ENCODE data around the gene DNAJC17. TPM values are rescaled to one million over a fixed set of nuclear protein-coding genes. Genes with fewer than 3 reads are reported as not detected.

The DNAJC17 gene, protein sequence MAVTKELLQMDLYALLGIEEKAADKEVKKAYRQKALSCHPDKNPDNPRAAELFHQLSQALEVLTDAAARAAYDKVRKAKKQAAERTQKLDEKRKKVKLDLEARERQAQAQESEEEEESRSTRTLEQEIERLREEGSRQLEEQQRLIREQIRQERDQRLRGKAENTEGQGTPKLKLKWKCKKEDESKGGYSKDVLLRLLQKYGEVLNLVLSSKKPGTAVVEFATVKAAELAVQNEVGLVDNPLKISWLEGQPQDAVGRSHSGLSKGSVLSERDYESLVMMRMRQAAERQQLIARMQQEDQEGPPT
- total RNA-seq = 18.8 and 24.3 TPM in 2 replicates

DNA sequence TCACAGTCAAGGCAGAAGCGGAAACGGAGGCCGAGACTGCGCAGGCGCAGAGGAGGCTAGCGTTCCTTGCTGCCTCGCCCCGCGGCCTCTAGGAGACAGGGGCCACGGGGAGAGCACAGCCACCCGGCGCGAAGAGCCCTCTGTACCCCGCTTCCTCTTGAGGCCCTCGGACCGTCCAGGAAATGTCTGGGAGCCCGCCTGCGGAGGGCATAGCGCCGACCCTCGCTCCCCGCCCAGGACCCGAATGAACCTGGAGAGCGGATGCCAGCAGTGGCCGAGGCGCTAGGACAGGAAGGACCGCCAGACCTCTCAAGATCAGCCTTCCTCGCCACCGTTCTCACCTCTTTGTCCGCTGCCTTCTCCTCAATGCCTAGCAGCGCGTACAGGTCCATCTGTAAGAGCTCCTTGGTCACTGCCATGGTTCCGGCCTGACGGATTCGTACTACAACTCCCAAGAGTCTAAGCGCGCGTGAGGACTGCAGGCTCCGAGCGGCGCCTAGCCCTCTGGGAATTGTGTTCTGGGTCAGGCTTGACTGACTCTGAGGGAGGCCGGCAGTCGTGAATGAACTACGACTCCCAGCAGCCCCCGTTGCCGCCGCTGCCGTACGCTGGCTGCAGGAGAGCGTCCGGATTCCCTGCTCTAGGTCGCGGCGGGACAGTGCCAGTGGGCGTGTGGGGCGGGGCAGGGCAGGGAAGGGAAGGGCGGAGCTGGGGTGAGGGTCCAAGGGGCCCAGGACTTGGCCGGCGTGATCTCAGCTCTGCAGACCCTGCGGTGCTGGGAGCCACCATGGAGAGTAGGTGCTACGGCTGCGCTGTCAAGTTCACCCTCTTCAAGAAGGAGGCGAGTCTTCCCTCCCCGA lies at the start of gene DNAJC17, which contains the start of gene ZFYVE19:
Gene DNAJC17 (minus strand): TSS at position 446 of the 860 bp plus-strand sequence. CDS start 27 bp downstream, at position 419.
Gene ZFYVE19 (plus strand): TSS at position 62 of the 860 bp plus-strand sequence. CDS start 501 bp downstream, at position 563.

DNA sequence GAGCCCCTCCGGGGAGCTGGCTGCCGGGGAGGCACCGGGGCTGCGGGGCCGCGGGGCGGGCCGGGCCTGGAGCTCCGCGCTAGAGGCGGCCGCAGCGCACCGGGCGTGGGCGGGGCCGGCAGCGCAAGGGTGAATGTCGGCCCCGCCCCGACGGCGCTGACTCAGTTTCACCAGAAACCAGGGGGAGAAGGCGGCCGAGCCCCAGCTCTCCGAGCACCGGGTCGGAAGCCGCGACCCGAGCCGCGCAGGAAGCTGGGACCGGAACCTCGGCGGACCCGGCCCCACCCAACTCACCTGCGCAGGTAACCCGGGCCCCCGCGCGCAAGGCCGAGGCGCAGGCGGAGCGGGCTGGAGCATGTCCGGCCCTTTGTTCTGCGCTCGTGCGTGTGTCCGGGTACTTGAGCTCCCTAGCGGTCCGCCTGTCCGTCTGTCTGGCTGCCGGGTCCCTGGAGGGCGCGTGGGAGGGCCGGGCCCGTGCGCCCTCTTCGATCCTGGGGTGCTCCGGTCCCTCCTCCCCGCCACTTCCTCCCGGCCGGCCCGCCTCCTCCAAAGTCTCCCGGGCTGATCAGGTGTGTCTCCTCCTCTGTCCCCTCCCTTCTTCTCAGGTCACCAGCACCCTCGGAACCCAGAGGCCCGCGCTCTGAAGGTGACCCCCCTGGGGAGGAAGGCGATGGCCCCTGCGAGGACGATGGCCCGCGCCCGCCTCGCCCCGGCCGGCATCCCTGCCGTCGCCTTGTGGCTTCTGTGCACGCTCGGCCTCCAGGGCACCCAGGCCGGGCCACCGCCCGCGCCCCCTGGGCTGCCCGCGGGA lies 36.8 kb upstream of the DNAJC17 start, which contains the start of gene SPINT1:
Gene SPINT1 (plus strand): TSS at position 164 of the 811 bp plus-strand sequence. CDS start 507 bp downstream, at position 671.

DNA sequence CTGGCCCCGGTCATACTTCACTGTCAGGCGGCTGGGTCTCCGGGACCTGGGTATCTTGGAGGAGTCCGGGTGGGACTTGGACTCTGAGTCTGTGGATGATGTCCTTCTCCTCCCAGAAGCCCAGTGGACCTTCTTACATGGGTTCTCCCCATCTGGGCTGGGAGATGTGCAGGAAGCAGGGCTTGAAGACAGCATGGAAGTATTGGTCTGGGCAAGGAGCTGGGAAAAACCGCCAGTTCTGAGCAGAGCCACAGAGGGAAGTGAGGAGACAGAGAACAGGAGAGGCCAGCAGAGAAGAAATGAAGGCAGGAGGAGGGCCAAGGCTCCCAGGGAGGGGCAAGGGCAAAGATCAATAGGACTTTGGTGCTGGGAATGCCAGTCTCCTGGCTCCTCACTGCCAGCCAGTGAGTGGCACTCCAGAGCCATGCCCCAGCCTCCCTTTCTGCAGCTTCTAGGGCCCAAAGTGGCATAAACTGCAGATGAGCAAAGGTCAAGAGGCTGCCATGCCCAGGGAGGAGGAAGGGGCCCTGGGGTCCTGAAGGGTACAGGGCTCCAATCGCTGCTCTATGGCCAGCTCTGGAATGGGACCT lies 21.3 kb upstream of the DNAJC17 start, which contains the start of gene PPP1R14D:
Gene PPP1R14D (minus strand): TSS at position 262 of the 590 bp plus-strand sequence. CDS start 67 bp downstream, at position 195.

DNA sequence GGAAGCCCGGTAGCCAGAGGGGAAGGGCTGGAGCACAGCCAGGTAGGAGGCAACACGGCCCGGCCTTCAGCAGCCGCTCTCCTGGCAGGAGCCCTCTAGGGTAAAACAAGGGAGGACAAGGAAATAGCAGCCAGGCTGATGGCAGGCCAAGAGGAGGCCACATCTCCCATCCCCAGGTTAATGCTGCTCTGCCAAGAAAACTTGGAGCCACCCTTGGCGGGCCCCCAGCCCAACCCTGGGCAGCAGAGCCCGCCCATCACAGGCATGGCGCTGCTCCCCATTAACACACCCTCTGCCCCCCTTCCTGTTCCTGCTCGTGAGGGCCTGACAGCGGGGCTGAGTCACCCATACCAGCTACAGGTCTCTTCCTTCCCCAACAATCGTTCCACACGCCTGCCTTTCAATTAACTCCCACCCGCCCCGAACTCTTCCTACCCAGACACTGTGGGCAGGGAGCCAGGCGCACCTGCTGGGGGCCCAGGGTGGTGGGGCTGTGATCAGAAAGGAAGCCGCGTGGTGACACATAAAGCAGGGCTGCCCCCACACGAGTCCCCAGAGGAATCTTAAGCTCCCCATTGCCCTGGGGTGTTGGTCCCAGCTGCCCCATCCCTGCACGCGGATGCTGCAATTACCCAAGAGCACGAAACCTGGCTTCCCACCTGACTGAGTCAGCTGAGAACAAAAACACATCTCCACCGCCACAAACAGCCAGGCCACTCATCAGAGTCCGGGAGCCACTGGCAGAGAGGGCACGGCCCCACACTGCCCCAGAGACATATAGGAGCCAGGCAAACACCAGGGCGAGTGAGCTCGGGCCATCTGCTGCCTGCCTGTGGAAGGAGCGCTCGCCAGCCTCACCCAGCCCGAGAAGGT lies 37.8 kb downstream of the DNAJC17 start, which contains the start of gene C15orf62:
Gene C15orf62 (plus strand): TSS at position 707 of the 873 bp plus-strand sequence. CDS start 516 bp downstream, outside the sequence.

DNA sequence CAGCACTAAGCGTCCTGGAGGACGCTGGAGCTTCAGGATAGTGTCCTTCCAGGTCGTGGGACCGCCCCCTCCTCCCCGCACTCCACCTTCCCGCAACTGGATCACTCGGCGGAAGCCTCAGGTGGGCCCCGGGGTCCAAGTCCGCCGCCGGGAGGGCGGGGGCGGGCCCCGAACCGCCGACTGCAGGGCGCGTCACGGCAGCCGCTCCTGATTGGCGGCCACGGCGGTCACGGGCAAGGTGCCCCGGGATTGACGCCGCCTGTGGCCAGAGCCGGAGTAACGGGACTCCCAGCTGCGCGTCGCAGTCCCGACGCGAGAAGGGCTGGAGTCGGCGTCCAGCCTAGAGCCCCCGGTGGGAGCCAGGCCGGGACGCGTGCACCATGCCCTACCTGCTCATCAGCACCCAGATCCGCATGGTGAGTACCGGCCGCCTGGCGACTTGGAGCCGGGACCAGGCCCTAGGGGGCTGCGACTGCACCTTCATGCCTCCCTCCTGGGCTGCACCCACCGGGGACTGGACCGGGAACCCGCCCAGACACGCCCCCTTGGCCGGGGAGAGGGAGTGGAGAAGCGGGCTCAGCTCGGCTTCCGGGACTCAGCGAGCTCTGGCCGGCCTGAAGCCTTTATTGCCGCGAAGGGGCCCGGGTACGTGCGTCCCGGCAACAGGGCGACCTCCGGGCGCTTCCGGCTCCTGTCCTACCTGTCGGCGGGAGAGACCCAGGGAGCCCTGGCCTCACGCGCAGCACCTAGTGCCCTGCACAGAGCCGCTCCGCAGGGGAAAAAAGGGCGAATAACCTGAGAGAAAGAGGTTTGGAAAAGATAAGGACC lies 43.3 kb downstream of the DNAJC17 start, which contains the start of gene GCHFR:
Gene GCHFR (plus strand): TSS at position 268 of the 828 bp plus-strand sequence. CDS start 113 bp downstream, at position 381.

DNA sequence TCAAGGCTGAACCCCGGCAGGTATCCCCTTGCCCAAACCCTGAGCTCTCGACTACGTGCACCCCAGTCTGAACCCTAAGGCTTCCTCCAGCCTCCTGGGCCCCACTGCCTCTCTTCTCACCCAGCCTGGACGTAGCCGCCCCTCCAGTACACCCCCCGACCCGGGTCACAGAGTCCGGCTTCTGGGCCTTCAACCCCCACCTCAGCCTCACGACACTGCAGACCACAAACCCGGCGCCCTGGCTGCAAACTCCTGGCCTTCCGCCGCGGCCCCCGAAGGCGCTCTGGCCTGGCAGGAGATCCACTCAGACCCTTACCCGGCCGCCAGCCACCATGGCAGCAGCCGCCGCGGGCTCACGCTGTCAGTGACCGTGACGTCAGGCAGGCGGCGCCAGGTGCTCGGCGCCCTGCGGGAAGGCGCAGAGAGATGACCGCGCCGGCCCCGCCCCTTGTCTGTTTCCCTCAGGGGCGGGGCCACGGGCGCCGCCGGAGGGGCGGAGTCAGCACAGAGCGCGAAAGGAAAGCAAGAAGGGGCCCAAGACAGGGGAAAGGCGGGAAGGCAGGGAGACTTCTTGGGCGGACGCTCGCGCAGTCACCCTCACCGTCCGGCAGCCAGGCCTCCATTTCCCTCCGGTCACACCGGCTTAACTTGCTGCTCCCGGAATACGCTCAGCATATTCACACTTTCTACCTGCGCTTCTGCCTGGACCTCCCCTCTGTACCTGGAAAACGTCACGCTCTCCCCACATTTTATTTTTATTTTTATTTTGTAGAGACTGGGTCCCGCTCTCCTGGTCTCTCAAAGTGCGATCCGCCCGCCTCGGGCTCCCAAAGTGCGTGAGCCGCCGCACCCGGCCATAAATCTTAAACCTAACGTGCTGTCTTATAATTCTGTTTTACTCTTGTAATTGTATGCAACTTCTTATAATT lies 52.1 kb downstream of the DNAJC17 start, which contains the start of gene RMDN3:
Gene RMDN3 (minus strand): TSS at position 372 of the 929 bp plus-strand sequence. CDS start 471 bp downstream, outside the sequence.

Other genes with a start within 250 kb of the DNAJC17 start
- 30.3 and 42.8 TPM in 2 replicates for gene CCDC32, start 242.4 kb downstream of the DNAJC17 start, total RNA-seq
- gene RPUSD2, start 238.2 kb downstream of the DNAJC17 start, total RNA-seq = 7.0 and 13.2 TPM in 2 replicates
- gene KNL1, start 213.2 kb downstream of the DNAJC17 start, total RNA-seq = 5.5 and 8.8 TPM in 2 replicates
- gene RAD51, start 112.3 kb downstream of the DNAJC17 start, total RNA-seq = 3.4 and 9.1 TPM in 2 replicates
- 18.8 and 21.5 TPM in 2 replicates for gene RMDN3, start 52.2 kb downstream of the DNAJC17 start, total RNA-seq
- gene GCHFR, start 43.4 kb downstream of the DNAJC17 start, total RNA-seq = 1.3 and 11.2 TPM in 2 replicates
- gene C15orf62, start 37.5 kb downstream of the DNAJC17 start, total RNA-seq = under 0.01 and 0.36 TPM in 2 replicates
- gene ZFYVE19, start 384 bp downstream of the DNAJC17 start, total RNA-seq = 11.2 and 12.8 TPM in 2 replicates
- gene PPP1R14D, start 21.2 kb upstream of the DNAJC17 start, total RNA-seq = not detected in 2 replicates
- 0.36 and 0.81 TPM in 2 replicates for gene SPINT1, start 36.6 kb upstream of the DNAJC17 start, total RNA-seq
- gene RHOV, start 66.8 kb upstream of the DNAJC17 start, total RNA-seq = not detected in 2 replicates
- gene VPS18, start 87.0 kb upstream of the DNAJC17 start, total RNA-seq = 22.6 and 32.2 TPM in 2 replicates
- 0.54 and 4.9 TPM in 2 replicates for gene DLL4, start 121.9 kb upstream of the DNAJC17 start, total RNA-seq
- gene CHAC1, start 146.0 kb upstream of the DNAJC17 start, total RNA-seq = 48.0 and 56.2 TPM in 2 replicates